IMR-90 (cell line): ENCODE data around the gene SAMD5. TPM values are rescaled to one million over a fixed set of nuclear protein-coding genes. Genes with fewer than 3 reads are reported as not detected.

Source experiments
- ATAC-seq: fragments of 200-7000 bp; cut with Tn5 transposase; 2 replicates; pipeline ENCODE4 v1.9.1; 2020; ENCODE audit warnings: low read depth, mild to moderate bottlenecking, moderate library complexity
- BruUV-seq: library from RNA; stranded (reverse); fragments of 400-500 nt; replicated peaks from 2 replicates; lab custom pipeline; 2021; lab: Mats Ljungman, UMichigan
- CTCF ChIA-PET: fragments of 300-600 bp; formaldehyde crosslinking; extraction: SDS; loops from one replicate; lab custom pipeline; 2021; ENCODE audit warnings: antibody characterized with exemption; lab: Yijun Ruan, JAX
- POLR2A ChIA-PET: fragments of 300-600 bp; sonication (Branson Sonifier 250); formaldehyde crosslinking; loops from one replicate; lab custom pipeline; 2022; ENCODE audit warnings: antibody characterized with exemption; ENCODE audit not compliant: unreplicated experiment; lab: Charles Lee
- DNase-seq: peaks from one replicate; pipeline ENCODE4 v3.0.0; 2013
- H2AFZ ChIP-seq: replicated peaks from 2 replicates; pipeline ENCODE3; 2013; ENCODE audit warnings: low read length, mild to moderate bottlenecking; ENCODE audit not compliant: poor library complexity
- H2AK5ac ChIP-seq: 2 replicates; pipeline ENCODE4 v1.6.1; 2013; ENCODE audit warnings: low read depth, low read length, inconsistent platforms
- H2AK9ac ChIP-seq: replicated peaks from 2 replicates; pipeline ENCODE3; 2013; ENCODE audit warnings: mild to moderate bottlenecking, low read depth, low read length, moderate library complexity; ENCODE audit not compliant: poor library complexity
- H2BK120ac ChIP-seq: 2 replicates; pipeline ENCODE4 v1.6.1; 2013; ENCODE audit warnings: low read depth, low read length, inconsistent platforms
- H2BK15ac ChIP-seq: 3 replicates; pipeline ENCODE4 v1.6.1; 2013; ENCODE audit warnings: low read depth, low read length, inconsistent platforms
- H2BK20ac ChIP-seq: 2 replicates; pipeline ENCODE4 v1.6.1; 2013; ENCODE audit warnings: low read depth, mild to moderate bottlenecking, inconsistent platforms, low read length, moderate library complexity
- H2BK5ac ChIP-seq: 2 replicates; pipeline ENCODE4 v1.6.1; 2013; ENCODE audit warnings: mild to moderate bottlenecking, low read depth, low read length, inconsistent platforms; ENCODE audit not compliant: poor library complexity, severe bottlenecking
- H3K14ac ChIP-seq: replicated peaks from 2 replicates; pipeline ENCODE4 v1.6.1; 2013; ENCODE audit warnings: low read depth, low read length, inconsistent platforms
- H3K18ac ChIP-seq: 2 replicates; pipeline ENCODE4 v1.6.1; 2013; ENCODE audit warnings: low read depth, low read length, control low read depth
- H3K23ac ChIP-seq: 2 replicates; pipeline ENCODE4 v1.6.1; 2013; ENCODE audit warnings: low read depth, low read length, inconsistent platforms
- H3K27ac ChIP-seq: 2 replicates; pipeline ENCODE4 v1.5.1; 2013; ENCODE audit warnings: mild to moderate bottlenecking, control low read depth, low read length; ENCODE audit not compliant: insufficient read depth
- H3K27me3 ChIP-seq: 2 replicates; pipeline ENCODE4 v1.6.1; 2013; ENCODE audit warnings: low read length; ENCODE audit not compliant: control insufficient read depth, insufficient read depth
- H3K36me3 ChIP-seq: 2 replicates; pipeline ENCODE4 v1.6.1; 2013; ENCODE audit warnings: low read length, mixed read lengths; ENCODE audit not compliant: control insufficient read depth, insufficient read depth
- H3K4ac ChIP-seq: 2 replicates; pipeline ENCODE4 v1.6.1; 2013; ENCODE audit warnings: low read depth, low read length, inconsistent platforms
- H3K4me1 ChIP-seq: 2 replicates; pipeline ENCODE4 v1.6.1; 2013; ENCODE audit warnings: low read length, mixed read lengths; ENCODE audit not compliant: control insufficient read depth, insufficient read depth
- H3K4me2 ChIP-seq: 2 replicates; pipeline ENCODE4 v1.6.1; 2013; ENCODE audit warnings: low read depth, mild to moderate bottlenecking, control low read depth, low read length, moderate library complexity
- H3K4me3 ChIP-seq: 2 replicates; pipeline ENCODE4 v1.5.1; 2013; ENCODE audit warnings: low read depth, mild to moderate bottlenecking, control low read depth, low read length, moderate library complexity; ENCODE audit not compliant: insufficient read depth
- H3K56ac ChIP-seq: 2 replicates; pipeline ENCODE4 v1.6.1; 2013; ENCODE audit warnings: low read length, inconsistent platforms; ENCODE audit not compliant: insufficient read depth; ENCODE audit errors: extremely low read depth
- H3K79me1 ChIP-seq, 2 experiments: 2 replicates each; pipeline ENCODE4 v1.6.1; 2013; ENCODE audit warnings: low read length in 2 of 2, inconsistent platforms in 1 of 2, low read depth in 1 of 2
- H3K9ac ChIP-seq: 2 replicates; pipeline ENCODE4 v1.6.1; 2013; ENCODE audit warnings: low read depth, low read length, control low read depth
- H3K9me1 ChIP-seq: 2 replicates; pipeline ENCODE4 v1.6.1; 2013; ENCODE audit warnings: low read length, inconsistent platforms; ENCODE audit not compliant: insufficient read depth
- H3K9me3 ChIP-seq: 2 replicates; pipeline ENCODE4 v1.6.1; 2013; ENCODE audit warnings: low read length; ENCODE audit not compliant: control insufficient read depth, insufficient read depth
- H4K20me1 ChIP-seq: 2 replicates; pipeline ENCODE4 v1.6.1; 2013; ENCODE audit warnings: low read length, inconsistent platforms; ENCODE audit not compliant: insufficient read depth
- H4K5ac ChIP-seq: 2 replicates; pipeline ENCODE4 v1.6.1; 2013; ENCODE audit warnings: mild to moderate bottlenecking, low read depth, low read length, control low read depth
- H4K8ac ChIP-seq, 2 experiments: 2 replicates each; pipeline ENCODE4 v1.6.1; 2013; ENCODE audit warnings: low read depth in 2 of 2, low read length in 2 of 2, control low read depth in 1 of 2, inconsistent platforms in 1 of 2
- H4K91ac ChIP-seq: 2 replicates; pipeline ENCODE4 v1.6.1; 2013; ENCODE audit warnings: low read depth, low read length, inconsistent platforms; ENCODE audit not compliant: insufficient read depth
- BHLHE40 ChIP-seq: fragments of 150-350 bp; IDR thresholded peaks from 2 replicates; pipeline ENCODE4 v1.6.1; 2016; ENCODE audit warnings: mild to moderate bottlenecking, low read depth, low read length
- CHD1 ChIP-seq: IDR thresholded peaks from 2 replicates; pipeline ENCODE4 v1.6.1; 2012; ENCODE audit warnings: low read depth, low read length, improper control_type of control experiment
- CTCF ChIP-seq: conservative IDR thresholded peaks from 2 replicates; pipeline ENCODE4 v1.5.1; 2012; ENCODE audit warnings: mild to moderate bottlenecking, low read depth, low read length, improper control_type of control experiment
- ELK1 ChIP-seq: fragments of 150-350 bp; IDR thresholded peaks from 2 replicates; pipeline ENCODE4 v1.6.1; 2016; ENCODE audit warnings: low read depth, mild to moderate bottlenecking, low read length, moderate library complexity, borderline replicate concordance
- FOS ChIP-seq: fragments of 150-350 bp; IDR thresholded peaks from 2 replicates; pipeline ENCODE4 v1.6.1; 2016; ENCODE audit warnings: low read depth, low read length
- MAFK ChIP-seq: IDR thresholded peaks from 2 replicates; pipeline ENCODE4 v1.6.1; 2012; ENCODE audit warnings: low read depth, low read length, improper control_type of control experiment
- MAZ ChIP-seq: IDR thresholded peaks from 2 replicates; pipeline ENCODE4 v1.6.1; 2012; ENCODE audit warnings: low read depth, mild to moderate bottlenecking, low read length, improper control_type of control experiment, moderate library complexity, borderline replicate concordance
- MXI1 ChIP-seq: IDR thresholded peaks from 2 replicates; pipeline ENCODE4 v1.6.1; 2012; ENCODE audit warnings: low read depth, mild to moderate bottlenecking, low read length, moderate library complexity, borderline replicate concordance
- POLR2A ChIP-seq: IDR thresholded peaks from 2 replicates; pipeline ENCODE4 v1.6.1; 2012; ENCODE audit warnings: mild to moderate bottlenecking, low read depth, low read length
- RCOR1 ChIP-seq: IDR thresholded peaks from 2 replicates; pipeline ENCODE4 v1.6.1; 2012; ENCODE audit warnings: mild to moderate bottlenecking, low read length, improper control_type of control experiment; ENCODE audit not compliant: insufficient replicate concordance
- RFX5 ChIP-seq: IDR thresholded peaks from 2 replicates; pipeline ENCODE4 v1.8.0; 2012; ENCODE audit warnings: low read depth, mild to moderate bottlenecking, low read length, moderate library complexity
- SMC3 ChIP-seq: fragments of 150-350 bp; IDR thresholded peaks from 2 replicates; pipeline ENCODE4 v1.6.1; 2016; ENCODE audit warnings: low read depth, mild to moderate bottlenecking, antibody characterized with exemption, low read length, moderate library complexity
- USF2 ChIP-seq: fragments of 150-350 bp; IDR thresholded peaks from 2 replicates; pipeline ENCODE4 v1.6.1; 2017; ENCODE audit warnings: mild to moderate bottlenecking, antibody characterized with exemption, low read length, low read depth
- WGBS, 2 experiments: methylation state at CpG; one replicate each; pipeline versions ENCODE4 v1.1.5 to v1.1.7; 2013; ENCODE audit warnings: missing lambda C conversion rate in 2 of 2; ENCODE audit not compliant: insufficient read length in 1 of 2; ENCODE audit errors: extremely low coverage in 2 of 2; 5-methylcytosine and 5-hydroxymethylcytosine counted together
- dilution Hi-C: fragments of 300-500 bp; cut with HindIII; formaldehyde crosslinking; loops from one replicate; pipeline ENCODE4 v1.14.3; 2018; ENCODE audit warnings: low sequenced_read_pairs; ENCODE audit not compliant: unreplicated experiment
- in situ Hi-C: fragments of 300-500 bp; cut with MboI; formaldehyde crosslinking; loops from 3 replicates; pipeline ENCODE4 v1.14.3; 2019; ENCODE audit warnings: low sequenced_read_pairs, inconsistent platforms, mixed read lengths
- intact Hi-C: fragments of 100-400 bp; cut with micrococcal nuclease; formaldehyde crosslinking; loops from 2 replicates; pipeline ENCODE4 v1.10.0; 2022
- polyA plus RNA-seq, 3 experiments: library from polyadenylated mRNA; depleted of rRNA; stranded (reverse); fragments of >200 nt; gene quantifications; 2 replicates each; pipeline ENCODE4 v1.2.3, GENCODE V29; 2012; ENCODE audit warnings: low replicate concordance in 1 of 3
- total RNA-seq: library from RNA; depleted of rRNA; stranded (reverse); fragments of >200 nt; gene quantifications from 2 replicates; pipeline ENCODE4 v1.2.3, GENCODE V29; 2012

SAMD5 gene
- total and polyA plus RNA-seq, 2 of the 4 experiments (the other 2 are of a cell fraction): 1.0 to 1.6 TPM

GRCh38 chr6:147497472-147497871 lies 11.0 kb upstream of the SAMD5 start:
- no TSS peak for BruUV-seq
- no peak overlapping the region for H2BK120ac ChIP-seq
- H4K5ac ChIP-seq: no peak overlapping the region
- H2AK9ac ChIP-seq: no peak overlapping the region
- H2AFZ ChIP-seq: no peak overlapping the region
- no peak overlapping the region for H3K23ac ChIP-seq
- H3K4me2 ChIP-seq: no peak overlapping the region
- H4K8ac ChIP-seq: no peak overlapping the region
- no peak overlapping the region for H3K14ac ChIP-seq
- no peak overlapping the region for H2BK20ac ChIP-seq
- TF ChIP-seq POLR2A (no peak), RCOR1 (no peak), SMC3 (no peak), FOS (no peak), MAFK (no peak), MXI1 (no peak), CTCF (no peak), RFX5 (no peak), BHLHE40 (no peak), ELK1 (no peak), CHD1 (no peak), USF2 (no peak), MAZ (no peak)
- H3K4me3 ChIP-seq: no peak overlapping the region
- no peak overlapping the region for H3K18ac ChIP-seq
- no peaks in the 10 kb centered on the region for H3K9me1 ChIP-seq
- ChIA-PET POLR2A (no interaction called here), CTCF (no interaction called here)
- H3K4ac ChIP-seq: no peak overlapping the region
- dilution Hi-C loops: no loop called here
- peaks cover 15% of the 10 kb centered on the region; the same call in 1 of the 2 replicates for H3K27me3 ChIP-seq
- no peak overlapping the region for H2BK15ac ChIP-seq
- no peak overlapping the region for H3K56ac ChIP-seq
- ATAC-seq (no peak), DNase-seq (no peak)
- no peak overlapping the region for H3K27ac ChIP-seq
- no peaks in the 10 kb centered on the region for H3K79me1 ChIP-seq
- H2BK5ac ChIP-seq: no peak overlapping the region
- peaks cover 2% of the 10 kb centered on the region; the same call in 1 of the 2 replicates for H3K9me3 ChIP-seq
- H4K91ac ChIP-seq: no peak overlapping the region
- H3K9ac ChIP-seq: no peak overlapping the region
- no CpG with 5 or more reads among the region's 1 CpG for WGBS, 2 experiments
- H3K36me3 ChIP-seq: no peaks in the 10 kb centered on the region
- H3K4me1 ChIP-seq: no peaks in the 10 kb centered on the region
- intact Hi-C loops: no loop called here
- in situ Hi-C loops: no loop called here
- H4K20me1 ChIP-seq: no peaks in the 10 kb centered on the region
- H2AK5ac ChIP-seq: no peak overlapping the region
